ENCODE results near the gene KCNG2. TPM values are rescaled to one million over a fixed set of nuclear protein-coding genes. Genes with fewer than 3 reads are reported as not detected.

Gene KCNG2, protein sequence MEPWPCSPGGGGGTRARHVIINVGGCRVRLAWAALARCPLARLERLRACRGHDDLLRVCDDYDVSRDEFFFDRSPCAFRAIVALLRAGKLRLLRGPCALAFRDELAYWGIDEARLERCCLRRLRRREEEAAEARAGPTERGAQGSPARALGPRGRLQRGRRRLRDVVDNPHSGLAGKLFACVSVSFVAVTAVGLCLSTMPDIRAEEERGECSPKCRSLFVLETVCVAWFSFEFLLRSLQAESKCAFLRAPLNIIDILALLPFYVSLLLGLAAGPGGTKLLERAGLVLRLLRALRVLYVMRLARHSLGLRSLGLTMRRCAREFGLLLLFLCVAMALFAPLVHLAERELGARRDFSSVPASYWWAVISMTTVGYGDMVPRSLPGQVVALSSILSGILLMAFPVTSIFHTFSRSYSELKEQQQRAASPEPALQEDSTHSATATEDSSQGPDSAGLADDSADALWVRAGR
- total RNA-seq (not detected in 2 replicates), polyA plus RNA-seq (0.81 TPM in 1 of 2 replicates, not detected in the other)

- peak; percentile 58 for DNase-seq (ENCODE audit: low spot score)
- WGBS (ENCODE audit: low lambda C conversion rate, missing lambda C conversion rate) = 36% methylated on average over 12 of the region's 92 CpGs
These were observed at the start of gene KCNG2 for GRCh38 chr18:79797518-79798345. Gene KCNG2, plus strand, starts transcription at chr18:79797938. Its CDS starts 65,730 bp downstream, at chr18:79863668.

GRCh38 chr18:79748321-79749180 lies 49.2 kb upstream of the KCNG2 start:
- Histone ChIP-seq H3K9me2 (replicated peaks; ENCODE audit: insufficient read depth) (no peaks in the 10 kb centered on the region), H3K4me2 (no peak overlapping the region), H3K36me3 (replicated peaks; ENCODE audit: insufficient read depth, low read depth) (no peaks in the 10 kb centered on the region), H3K4me3 (no peak overlapping the region), H3K4me1 (ENCODE audit: insufficient read depth) (no peaks in the 10 kb centered on the region), H3K27ac (no peak overlapping the region), H4K20me1 (ENCODE audit: insufficient read depth, poor library complexity, severe bottlenecking) (no peaks in the 10 kb centered on the region), H2AFZ (no peak overlapping the region), H3K79me2 (no peaks in the 10 kb centered on the region), H3K9me3 (ENCODE audit: low read depth) (no peaks in the 10 kb centered on the region), H3K27me3 (no peaks in the 10 kb centered on the region)
- WGBS (ENCODE audit: low lambda C conversion rate, missing lambda C conversion rate) = 89% methylated on average over 36 of the region's 36 CpGs
- DNase-seq (ENCODE audit: low spot score) = no peak
- no peak for TF ChIP-seq EZH2phosphoT487 (IDR thresholded peaks at IDR 0.05; ENCODE audit: low read depth, severe bottlenecking, unreplicated experiment)
- no peak for TF ChIP-seq CTCF (IDR thresholded peaks at IDR 0.05; ENCODE audit: poor library complexity)
- TF ChIP-seq EZH2 (IDR thresholded peaks at IDR 0.05; ENCODE audit: borderline replicate concordance) = no peak

More at GRCh38 chr18:79797518-79798345, at the start of gene KCNG2:
- H3K27me3 ChIP-seq = peaks cover 36% of the 10 kb centered on the region
- H3K79me2 ChIP-seq = no peaks in the 10 kb centered on the region
- H3K27ac ChIP-seq = no peak within 1 kb of the TSS
- no peaks in the 10 kb centered on the region for H4K20me1 ChIP-seq (ENCODE audit: insufficient read depth, poor library complexity, severe bottlenecking)
- H3K4me1 ChIP-seq (ENCODE audit: insufficient read depth) = peaks cover 9% of the 10 kb centered on the region
- no peaks in the 10 kb centered on the region for H3K9me2 ChIP-seq (replicated peaks; ENCODE audit: insufficient read depth)
- peak within 1 kb of the TSS; percentile 39 for H3K4me3 ChIP-seq
- H2AFZ ChIP-seq = peak within 1 kb of the TSS; percentile 56
- H3K4me2 ChIP-seq = peak within 1 kb of the TSS; percentile 89
- no peak for TF ChIP-seq EZH2phosphoT487 (IDR thresholded peaks at IDR 0.05; ENCODE audit: low read depth, severe bottlenecking, unreplicated experiment)
- TF ChIP-seq EZH2 (IDR thresholded peaks at IDR 0.05; ENCODE audit: borderline replicate concordance) = no peak
- peak; percentile 45 for TF ChIP-seq CTCF (IDR thresholded peaks at IDR 0.05; ENCODE audit: poor library complexity)
- H3K9me3 ChIP-seq (ENCODE audit: low read depth) = no peaks in the 10 kb centered on the region
- no peaks in the 10 kb centered on the region for H3K36me3 ChIP-seq (replicated peaks; ENCODE audit: insufficient read depth, low read depth)

DNA sequence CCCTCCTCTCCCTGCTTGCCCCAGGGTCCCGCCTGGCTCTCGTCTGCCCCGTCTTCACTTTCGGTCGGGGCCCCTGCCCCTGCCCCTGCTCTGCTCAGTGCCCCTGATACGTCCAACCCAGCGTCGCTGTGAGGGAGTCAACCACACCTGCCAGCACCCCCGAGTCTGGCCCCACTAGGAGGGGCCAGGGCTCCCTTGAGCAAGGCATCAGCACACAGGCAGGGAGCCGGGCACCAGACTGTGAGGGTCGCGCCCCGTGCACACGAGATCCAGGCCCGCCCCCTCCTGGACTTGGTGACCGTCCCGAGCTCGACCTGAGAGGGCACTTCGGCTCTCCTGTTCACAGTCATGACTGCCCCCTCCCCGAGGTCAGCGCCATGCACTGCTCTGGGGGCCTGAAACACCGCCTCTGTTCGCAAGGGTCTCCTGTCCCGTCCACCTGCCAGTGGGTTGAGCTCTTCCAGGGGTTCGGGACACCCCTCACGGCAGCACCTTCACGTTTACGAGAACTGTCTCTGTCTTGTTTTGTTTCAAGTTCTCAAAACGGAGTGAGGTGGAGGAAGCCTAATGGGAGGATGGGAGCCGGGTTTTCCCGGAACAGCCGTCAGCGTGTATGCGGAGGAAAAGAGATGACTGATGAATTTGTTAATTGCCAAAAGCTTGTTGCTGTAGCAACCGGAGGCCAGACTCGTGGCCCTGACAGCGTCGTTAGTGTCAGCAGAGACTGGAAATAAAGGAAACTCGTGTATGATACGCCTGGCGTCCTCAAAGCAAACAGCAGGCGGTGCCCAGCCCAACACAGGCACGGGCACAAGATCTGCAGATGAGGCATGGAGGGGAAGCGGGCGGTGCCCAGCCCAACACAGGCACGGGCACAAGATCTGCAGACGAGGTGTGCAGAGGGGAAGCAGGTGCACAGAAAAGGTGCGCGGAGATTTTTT lies 48.2 kb upstream of the KCNG2 start:
- Histone ChIP-seq H3K27ac (no peak overlapping the region), H3K4me3 (no peak overlapping the region), H3K9me3 (ENCODE audit: low read depth) (no peaks in the 10 kb centered on the region), H4K20me1 (ENCODE audit: insufficient read depth, poor library complexity, severe bottlenecking) (no peaks in the 10 kb centered on the region), H3K27me3 (no peaks in the 10 kb centered on the region), H3K36me3 (replicated peaks; ENCODE audit: insufficient read depth, low read depth) (no peaks in the 10 kb centered on the region), H2AFZ (no peak overlapping the region), H3K9me2 (replicated peaks; ENCODE audit: insufficient read depth) (no peaks in the 10 kb centered on the region), H3K4me2 (no peak overlapping the region), H3K4me1 (ENCODE audit: insufficient read depth) (no peaks in the 10 kb centered on the region), H3K79me2 (no peaks in the 10 kb centered on the region)
- WGBS (ENCODE audit: low lambda C conversion rate, missing lambda C conversion rate) = 92% methylated on average over 47 of the region's 49 CpGs
- TF ChIP-seq EZH2phosphoT487 (IDR thresholded peaks at IDR 0.05; ENCODE audit: low read depth, severe bottlenecking, unreplicated experiment) (no peak), CTCF (IDR thresholded peaks at IDR 0.05; ENCODE audit: poor library complexity) (no peak), EZH2 (IDR thresholded peaks at IDR 0.05; ENCODE audit: borderline replicate concordance) (no peak)
- DNase-seq (ENCODE audit: low spot score) = no peak
